ENCODE measurements around the gene NPC1.
"Not testable (repeated sequence)": the region's sequence is repeated elsewhere in the genome, so short reads cannot be mapped to it uniquely, and the experiment has no call there.

NPC1 gene

DNA sequence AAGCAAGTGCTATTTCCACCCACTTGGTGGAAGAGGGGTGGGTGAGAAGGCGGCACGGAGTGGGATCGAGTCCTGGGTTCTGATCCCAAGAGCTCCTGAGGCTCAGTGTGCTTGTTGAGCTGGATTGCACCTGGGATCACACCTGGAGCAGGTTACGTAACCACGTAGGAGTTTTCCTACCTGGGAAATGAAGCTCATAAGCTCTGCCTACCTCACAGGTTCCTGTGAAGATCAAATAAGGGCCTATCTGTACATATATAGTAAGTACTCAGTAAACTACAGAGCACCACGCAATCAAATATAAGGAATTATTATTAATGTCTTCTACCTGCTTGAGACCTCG lies 11.0 kb downstream of the NPC1 start:
- DNase-seq (ENCODE audit: low read depth in 2 of 2): no peak

DNA sequence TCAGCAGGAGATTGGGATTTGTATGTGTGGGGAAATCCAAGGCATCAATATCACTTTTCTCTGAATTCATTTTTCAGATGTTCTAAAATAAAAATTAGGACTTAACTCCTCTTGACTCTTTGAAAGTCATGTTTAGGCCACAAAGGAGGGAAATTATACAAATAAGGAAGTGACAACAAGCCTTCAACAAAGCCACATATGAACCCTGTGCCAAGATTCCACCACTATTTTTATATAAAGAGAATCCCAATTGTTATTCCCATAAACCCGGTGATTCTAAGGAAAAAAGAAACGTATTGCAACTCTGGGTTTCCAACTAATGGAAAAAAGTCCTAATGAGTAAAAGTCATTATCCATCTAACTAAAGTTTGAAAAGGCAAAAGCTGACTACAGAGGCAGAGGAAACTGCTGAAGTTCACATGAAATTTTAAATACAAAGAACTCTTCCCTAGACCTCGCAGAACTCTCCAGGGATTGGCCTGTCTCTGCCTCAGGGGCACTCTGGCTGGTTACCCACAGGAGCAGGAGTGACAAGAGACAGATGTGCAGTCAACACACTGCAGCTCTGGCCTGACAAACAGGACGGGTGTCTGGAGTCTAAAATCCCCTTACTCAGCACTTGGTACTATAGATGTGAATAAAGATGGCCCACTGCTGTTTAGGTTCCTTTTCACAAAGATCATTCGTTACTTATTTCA lies 11.5 kb downstream of the NPC1 start:
- no peak for DNase-seq (ENCODE audit: low read depth in 2 of 2)

DNA sequence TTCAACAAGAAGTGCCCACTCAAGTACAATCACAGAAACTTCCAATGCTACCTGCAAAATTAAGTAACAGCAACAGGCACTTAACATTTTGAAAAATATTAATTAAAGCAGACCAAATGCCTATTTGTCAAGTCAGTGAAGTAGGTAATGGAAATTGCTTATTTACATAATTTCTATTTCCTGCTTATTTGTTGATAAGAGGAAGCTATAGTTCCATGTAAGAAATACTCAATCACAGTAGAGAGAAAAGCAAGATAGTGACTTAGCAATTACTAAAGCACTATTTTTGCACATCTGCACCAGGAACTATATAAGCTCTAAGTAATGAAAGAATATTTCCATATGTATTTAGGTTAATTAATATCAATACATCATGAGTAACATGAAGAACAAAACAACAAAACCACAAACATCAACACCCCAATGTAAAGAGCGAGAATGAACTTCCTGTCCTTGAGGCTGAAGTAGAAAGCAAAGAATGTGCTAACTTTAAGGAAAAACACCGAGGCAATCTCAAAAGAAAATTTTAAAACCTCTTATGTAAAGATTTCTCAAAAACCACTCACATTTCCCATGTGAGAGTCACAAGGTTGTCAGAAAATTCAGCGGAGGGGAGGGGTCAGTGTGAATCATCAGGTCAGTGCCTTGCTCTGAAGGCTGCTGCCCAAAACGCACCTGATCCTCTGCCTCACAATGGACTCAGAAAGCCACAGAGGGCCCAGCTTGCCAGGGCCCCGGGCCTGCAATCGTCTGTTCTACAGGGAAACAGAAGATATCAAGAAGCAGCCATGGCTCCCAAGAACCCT lies 12.5 kb downstream of the NPC1 start:
- peak; percentile 8 to 23 for DNase-seq (ENCODE audit: low read depth in 2 of 2)

DNA sequence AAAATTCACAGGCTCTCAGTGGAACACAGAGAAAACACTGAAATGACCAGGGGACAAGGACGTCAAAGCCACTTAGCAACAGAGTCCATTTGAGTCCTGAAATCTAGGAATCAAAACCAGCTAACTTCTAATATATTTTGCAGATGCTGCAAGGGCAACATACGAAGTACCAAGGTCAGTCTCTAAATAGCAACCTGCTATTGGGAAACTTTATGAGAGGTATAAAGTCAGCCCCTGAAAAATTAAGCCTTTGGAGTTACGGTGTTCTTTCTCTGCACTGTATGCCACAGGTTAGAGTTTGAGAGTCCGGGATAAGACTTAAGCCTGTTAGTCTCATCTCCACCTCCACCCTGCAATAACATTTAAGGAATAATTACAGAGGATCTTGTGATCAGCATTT lies 13.3 kb downstream of the NPC1 start:
- no peak for DNase-seq (ENCODE audit: low read depth in 2 of 2)

DNA sequence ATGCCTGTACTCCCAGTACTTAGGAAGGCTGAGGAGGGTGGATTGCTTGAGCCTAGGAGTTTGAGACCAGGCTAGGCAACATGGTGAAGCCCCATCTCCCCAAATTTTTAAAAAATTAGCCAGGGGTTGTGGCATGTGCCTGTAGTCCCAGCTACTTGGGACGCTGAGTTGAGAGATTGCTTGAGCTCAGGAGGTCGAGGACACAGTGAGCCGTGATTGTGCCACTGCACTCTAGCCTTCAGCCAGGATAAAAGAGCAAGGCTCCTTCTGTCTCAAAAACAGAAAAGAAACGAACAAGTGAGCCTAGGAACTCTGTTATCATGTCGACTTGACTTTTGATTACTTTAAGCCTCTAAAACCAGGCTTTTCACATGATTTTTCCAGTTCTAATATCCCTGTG lies 13.7 kb downstream of the NPC1 start:
- DNase-seq (ENCODE audit: low read depth in 2 of 2): no peak

DNA sequence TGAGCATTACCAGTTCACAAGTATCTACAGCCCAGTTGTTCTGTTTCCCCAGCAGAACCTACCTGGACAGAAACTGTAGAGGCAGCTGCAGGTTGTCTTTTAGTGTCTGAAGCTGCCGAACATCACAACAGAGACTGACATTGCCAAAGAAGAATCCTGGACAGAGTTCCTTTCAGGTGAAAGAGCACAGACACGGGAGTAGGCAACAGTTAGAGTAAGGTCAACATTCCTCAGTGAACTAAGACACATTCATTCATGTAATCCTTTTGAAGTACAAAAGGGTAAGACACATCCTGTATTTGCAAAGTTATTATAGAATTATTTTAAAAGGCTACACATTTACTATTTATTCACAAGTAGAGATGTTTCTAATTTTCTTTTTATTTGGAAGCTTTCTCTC lies 14.3 kb downstream of the NPC1 start:
- DNase-seq (ENCODE audit: low read depth in 2 of 2): no peak

DNA sequence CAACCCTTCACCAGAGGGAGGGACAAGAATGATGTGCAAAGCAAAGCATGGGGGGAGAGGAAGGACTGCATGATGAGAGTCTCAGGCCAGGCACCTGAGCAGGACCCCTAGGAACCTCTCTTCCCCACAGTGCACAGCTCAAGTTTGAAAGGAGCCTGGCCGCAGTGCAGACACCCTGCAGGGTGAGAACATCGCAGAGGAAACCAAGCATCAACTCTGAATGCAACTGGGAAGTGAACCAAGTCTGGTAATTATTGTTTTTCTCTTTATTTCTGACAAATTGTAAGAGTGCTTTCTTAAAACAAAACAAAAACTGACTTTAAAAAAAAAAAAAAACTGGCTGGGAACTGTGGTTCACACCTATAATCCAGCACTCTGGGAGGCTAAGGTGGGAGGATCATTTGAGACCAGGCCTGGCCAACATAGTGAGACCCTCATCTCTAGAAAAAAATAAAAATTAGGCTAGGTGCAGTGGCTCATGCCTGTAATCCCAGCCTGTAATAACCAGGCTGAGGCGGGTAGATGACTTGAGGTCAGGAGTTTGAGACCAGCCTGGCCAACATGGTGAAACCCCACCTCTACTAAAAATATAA lies 15.3 kb downstream of the NPC1 start:
- no peak for DNase-seq (ENCODE audit: low read depth in 2 of 2)

DNA sequence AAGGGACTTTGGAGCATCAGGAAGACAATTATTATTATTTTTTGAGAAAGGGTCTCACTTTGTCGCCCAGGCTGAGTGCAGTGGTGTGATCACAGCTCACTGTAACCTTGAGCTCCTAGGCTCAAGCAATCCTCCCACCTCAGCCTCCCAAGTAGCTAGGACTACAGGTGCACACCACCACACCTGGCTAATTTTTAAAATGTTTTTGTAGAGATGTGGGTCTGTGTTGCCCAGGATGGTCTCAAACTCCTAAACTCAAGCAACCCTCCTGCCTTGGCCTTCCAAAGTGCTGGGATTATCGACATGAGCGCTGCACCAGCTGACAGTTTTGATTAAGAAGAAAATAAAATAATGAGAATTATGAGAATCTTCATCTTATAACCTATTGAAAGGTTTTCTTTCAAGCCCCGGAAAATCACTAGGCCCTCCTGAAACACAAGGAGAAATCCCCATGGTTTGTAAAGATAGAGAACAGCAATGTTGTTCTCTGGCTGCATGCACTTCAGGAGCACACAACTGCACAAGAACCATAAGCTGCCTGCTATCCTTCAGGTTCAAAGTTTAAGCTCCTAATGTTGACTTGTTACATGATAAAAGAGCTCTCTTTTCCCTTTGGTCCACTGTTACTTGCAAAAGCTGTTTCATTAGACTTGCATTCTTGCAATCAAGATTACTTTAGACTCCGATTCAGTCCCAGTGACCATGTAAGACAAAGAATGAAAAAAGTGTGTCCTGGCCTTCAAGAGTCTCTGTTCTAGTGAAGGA lies 16.8 kb downstream of the NPC1 start:
- no peak for DNase-seq (ENCODE audit: low read depth in 2 of 2)

DNA sequence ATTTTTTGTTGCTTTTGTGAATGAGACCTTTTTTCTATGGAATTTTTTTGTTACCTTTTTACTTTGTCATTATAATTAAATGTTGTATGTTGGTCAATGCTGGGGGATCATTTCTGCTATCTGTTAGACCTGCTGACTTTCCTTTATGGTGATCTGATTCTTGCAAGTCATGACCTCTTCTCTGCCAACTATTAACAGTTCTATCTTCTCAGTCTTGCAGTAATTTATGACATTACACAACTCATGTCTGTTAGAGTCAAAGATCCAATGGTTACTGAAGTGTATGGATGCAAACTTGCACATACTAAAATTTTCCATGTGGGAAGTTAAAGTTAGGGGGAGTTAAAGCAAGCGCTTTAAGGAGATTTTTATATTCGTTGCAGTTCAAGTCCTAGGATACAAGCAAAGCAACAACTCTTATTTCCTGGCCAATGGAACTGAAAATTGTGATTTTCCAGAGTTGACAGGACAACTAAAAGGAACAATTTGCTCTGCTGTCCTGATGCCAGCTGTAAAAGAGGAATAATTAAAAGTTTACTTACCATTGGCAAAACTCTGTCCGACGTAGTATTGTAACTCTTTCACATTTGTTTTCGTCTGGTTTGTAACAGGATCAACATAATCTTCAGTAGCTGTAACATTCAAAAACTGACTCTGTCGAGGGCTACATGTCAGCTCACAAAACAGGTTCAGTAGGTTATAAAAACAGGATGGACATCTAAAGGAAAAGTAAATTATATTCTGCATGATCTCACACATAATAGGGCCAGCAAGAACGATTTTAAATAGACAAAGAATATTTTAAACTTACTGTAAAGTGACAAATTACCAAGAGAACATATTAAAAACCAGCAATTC lies 17.8 kb downstream of the NPC1 start:
- DNase-seq (ENCODE audit: low read depth in 2 of 2): no peak

DNA sequence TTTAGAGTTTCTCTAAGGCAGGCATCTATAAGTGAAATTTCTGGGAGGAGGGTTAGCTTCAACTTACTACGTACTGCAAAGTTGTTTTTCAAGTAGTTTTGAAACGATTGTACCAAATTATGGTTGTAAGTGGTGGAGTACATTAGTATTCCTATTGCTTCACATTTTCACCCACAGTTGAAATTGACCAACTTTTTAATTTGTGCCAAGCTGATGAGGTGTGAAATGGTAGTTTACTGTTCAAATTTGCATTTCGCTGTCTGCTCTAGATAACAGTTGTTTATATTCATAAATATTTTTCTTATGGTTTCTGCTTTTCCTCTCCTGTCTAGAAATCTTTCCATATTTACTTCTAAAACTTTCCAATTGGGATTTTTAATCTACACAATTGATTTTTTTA lies 18.6 kb downstream of the NPC1 start:
- DNase-seq (ENCODE audit: low read depth in 2 of 2): no peak

DNA sequence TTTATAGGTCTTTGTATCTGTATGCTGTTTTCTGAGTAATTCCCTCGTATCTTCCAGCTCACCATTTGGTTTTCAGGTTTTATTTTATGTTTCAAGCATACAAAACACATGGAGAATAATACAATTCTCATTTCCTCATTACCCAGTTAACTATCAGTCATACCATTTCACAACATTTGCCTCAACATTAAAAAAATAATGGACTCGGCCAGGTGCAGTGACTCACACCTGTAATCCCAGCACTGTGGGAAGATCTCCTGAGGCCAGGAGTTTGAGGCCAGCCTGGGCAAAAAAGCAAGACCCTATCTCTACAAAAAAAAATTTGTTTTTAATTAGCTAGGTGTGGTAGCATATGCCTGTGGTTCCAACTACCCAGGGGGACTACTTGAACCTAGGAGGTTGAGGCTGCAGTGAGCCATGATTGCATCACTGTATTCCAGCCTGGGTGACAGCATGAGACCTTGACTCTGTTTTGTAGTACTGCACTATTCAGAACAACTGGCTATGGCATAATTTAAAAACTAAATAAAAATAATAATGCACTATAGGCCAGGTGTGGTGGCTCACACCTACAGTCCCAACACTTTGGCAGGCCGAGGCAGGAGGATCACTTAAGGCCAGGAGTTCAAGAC lies 20.3 kb downstream of the NPC1 start:
- no peak for DNase-seq (ENCODE audit: low read depth in 2 of 2)

DNA sequence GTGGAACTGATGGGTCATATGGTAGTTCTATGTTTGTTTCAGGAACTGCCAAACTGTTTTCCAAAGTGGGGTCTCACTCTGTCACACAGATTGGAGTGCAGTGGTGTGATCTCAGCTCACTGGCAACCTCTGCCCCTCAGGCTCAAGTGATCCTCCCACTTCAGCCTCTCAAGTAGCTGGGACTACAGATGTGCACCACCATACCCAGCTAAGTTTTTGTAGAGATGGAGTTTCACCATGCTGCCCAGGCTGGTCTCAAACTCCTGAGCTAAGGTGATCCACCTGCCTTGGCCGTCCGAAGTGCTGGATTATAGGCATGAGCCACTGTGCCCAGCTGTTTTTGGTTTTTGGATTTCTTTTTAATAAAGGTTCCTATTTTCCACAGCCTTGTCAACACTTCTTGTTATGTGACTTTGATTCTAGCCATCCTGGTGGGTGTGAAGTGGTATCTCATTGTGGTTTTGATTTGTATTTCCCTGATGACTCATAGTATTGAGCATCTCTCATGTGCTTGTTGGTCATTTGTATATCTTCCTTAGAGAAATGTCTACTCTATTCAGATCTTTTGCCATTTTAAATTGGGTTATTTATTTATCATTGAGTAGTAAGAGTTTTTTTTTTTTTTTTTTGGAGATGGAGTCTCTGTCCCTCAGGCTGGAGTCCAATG lies 22.8 kb downstream of the NPC1 start:
- DNase-seq (ENCODE audit: low read depth in 2 of 2): no peak

DNA sequence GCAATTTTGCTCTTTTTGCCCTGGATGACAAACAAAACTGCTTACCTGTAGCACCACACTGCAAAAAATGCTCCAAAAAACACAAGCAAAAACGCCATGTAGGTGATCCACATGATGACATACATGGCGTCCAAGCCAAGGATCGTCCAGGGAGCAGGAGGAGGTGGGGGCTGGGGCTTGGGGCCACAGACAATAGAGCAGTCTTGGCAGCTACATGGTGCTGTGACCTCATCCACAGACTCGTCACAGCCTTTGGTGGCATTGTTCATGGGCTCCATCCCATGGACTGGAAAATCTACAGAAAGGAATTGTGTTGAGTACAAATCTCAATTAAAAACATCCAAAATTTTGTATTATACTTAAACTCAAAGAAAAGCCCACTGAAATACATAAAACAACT lies 26.1 kb downstream of the NPC1 start:
- no peak for DNase-seq (ENCODE audit: low read depth in 2 of 2)

DNA sequence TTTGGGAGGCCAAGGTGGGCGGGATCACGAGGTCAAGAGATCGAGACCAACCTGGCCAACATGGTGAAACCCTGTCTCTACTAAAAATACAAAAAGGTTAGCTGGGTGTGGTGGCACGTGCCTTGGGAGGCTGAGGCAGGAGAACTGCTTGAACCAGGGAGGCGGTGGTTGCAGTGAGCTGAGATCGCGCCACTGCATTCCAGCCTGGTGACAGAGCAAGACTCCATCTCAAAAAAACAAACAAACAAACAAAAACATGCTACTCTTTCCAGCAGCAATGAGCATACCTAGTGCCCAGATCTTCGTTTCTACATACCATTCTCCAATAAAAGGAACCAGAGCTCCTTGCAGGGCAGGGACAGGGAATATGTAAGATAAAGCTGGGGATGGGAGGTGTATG lies 28.8 kb downstream of the NPC1 start:
- not testable (repeated sequence) for DNase-seq (ENCODE audit: low read depth in 2 of 2)

DNA sequence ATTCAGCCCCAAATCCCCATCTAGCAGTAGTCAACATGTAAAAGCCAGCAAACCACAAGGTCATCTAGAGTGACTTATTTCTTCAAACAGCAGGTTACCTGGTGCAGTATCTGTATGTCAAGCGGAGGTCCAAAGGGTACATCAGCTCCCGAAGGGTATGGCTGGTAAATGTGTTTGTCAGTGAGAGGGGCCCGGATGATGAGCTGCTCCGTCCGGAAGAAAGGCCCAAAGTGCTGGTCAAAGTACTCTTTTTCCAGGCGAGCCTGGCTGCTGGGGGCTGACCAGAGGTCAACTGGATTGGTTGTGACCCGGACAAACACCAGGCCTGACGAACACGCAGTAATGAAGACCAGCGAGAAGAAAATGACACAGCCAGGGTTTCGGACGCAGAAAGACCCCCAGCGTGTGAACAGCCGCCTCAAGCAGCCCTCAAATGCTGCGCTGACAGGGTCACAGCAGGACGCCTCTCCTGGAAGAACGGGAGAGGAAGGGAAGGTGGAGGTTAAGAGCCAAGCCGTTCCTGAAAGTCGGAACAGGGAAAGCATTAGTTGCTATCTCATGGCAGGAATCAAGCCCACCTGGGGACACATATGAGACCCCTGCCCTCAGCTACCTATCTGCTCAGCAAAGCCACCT lies 30.0 kb downstream of the NPC1 start:
- no peak for DNase-seq (ENCODE audit: low read depth in 2 of 2)

DNA sequence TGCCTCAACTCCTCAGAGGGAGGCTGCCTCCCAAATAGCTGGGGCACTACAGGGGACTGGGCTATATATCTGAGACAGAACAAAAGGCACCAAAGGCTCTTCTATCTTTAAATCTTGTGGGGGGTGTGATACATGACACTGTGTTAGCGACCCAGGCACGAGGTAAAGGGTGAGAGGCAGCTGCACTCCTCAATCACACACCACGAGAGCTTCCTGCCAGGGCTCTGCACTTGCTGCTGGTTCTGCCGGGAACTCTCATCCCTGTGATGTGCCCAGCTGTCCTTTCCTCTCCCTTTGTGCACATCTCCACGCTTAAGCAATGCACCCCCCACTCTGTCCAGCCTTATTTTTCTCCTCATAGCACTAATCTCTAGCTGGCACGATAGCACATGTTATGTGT lies 32.4 kb downstream of the NPC1 start:
- DNase-seq (ENCODE audit: low read depth in 2 of 2): no peak

DNA sequence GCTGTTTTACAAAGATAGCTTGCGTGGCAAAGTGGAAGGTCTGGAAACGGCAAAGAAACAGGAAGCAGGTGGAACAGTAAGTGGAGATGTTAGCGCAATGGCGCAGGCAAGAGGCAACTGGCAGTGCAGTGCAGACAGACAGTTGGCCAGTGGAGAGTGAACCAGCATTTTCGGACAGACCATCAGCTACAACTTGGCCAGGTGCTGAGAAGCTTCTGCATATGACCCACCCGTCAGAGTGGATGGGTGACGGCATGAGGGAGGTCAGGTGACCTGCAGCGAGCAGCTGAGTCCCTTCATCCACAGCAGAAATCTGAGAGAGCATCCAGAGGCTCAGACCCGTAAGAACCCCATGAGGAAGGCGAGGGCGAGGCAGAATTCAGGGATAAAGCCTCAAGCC lies 33.8 kb downstream of the NPC1 start:
- DNase-seq (ENCODE audit: low read depth in 2 of 2): no peak

DNA sequence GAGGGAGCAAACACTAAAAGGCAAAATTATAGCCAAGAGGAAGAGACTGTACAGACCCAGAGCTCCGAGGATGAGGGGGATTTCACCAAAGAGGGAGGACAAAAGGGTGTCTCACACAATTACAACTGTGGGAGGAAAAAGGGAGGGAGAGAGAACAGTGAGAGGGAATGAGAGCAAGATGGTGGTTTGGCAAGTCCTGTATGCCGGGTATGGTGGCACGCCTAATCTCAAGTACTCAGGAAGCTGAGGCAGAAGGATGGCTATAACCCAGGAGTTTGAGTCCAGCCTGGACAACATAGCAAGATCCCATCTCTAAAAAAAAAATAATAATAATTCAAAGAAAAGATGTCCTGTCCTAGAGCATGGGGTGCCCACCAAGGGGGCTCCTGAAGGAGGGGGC lies 34.3 kb downstream of the NPC1 start:
- DNase-seq (ENCODE audit: low read depth in 2 of 2): no peak

DNA sequence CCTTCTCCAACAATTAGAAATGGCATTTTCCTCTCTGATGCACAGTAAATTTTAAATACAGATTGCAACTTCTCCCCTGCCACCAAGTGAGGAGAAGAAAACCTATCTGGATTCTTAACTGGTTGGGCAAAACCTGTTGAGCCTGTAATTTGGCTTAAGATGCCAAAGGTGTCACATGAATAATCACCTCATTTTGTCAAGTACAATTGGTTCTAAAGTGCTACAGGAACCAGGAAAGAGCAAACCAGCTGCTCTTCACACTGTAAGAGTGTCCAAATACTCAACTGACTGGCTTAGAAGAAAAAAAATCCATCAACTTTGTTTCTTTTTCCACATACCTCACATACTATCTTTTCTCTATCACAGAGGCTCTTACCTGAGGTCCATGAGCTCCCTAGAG lies 35.4 kb downstream of the NPC1 start:
- DNase-seq (ENCODE audit: low read depth in 2 of 2): no peak

DNA sequence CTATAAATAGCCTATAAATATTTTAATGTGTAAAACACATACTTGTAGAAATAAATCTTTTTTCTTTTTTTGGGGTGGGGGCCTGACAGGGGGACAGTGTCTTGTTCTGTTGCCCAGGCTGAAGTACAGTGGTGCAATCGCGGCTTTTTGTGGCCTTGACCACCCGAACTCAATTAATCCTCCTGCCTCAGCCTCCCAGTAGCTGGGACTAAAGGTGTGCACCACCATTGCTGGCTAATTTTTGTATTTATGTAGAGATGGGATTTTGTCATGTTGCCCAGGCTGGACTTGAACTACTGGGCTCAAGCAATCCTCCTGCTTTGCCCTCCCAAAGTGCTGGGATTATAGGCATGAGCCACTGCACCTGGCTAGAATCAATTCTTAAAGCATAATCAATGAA lies 37.6 kb downstream of the NPC1 start:
- no peak for DNase-seq (ENCODE audit: low read depth in 2 of 2)
